HS-5 (cell line): ENCODE data around the gene SLC22A7.
"Not testable (repeated sequence)": the region's sequence is repeated elsewhere in the genome, so short reads cannot be mapped to it uniquely, and the experiment has no call there.

Experiments used
- DNase-seq: peaks from one replicate; pipeline ENCODE4 v3.0.0-alpha.2; 2012; ENCODE audit warnings: low read depth

Gene SLC22A7

DNA sequence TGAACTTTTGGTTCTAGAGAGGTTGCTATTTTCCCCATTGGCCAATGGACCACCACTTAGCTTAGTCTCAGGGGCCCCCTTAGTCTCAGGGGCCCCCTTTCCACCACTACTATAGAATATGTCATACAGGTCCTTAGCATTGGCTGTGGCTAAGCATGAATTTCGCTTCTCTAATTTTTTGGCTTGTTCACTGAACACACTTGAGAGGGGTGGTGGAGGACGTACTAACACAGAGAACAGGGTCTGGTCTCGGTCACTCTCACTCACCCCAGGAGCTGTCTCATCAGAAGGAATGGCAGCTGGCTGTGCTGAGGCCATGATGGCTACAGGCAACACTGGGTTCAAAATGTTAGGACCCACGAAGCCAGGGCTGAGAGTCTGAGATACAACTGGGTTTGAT is 41.1 kb downstream of the SLC22A7 start:
- no peak for DNase-seq

DNA sequence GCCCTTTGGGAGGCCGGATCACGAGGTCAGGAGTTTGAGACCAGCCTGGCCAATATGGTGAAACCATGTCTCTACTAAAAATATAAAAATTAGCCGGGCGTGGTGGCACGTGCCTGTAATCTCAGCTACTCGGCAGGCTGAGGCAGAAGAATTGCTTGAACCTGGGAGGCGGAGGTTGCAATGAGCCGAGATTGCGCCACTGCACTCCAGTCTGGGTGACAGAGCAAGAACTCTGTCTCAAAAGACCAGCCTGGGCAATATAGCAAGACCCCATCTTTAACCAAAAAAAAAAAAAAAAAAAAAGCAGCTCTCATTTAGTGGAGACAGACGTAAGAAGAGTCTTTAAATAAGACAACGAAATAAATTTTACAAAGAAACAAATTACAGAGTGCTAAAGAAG is 48.2 kb downstream of the SLC22A7 start:
- DNase-seq: not testable (repeated sequence)

DNA sequence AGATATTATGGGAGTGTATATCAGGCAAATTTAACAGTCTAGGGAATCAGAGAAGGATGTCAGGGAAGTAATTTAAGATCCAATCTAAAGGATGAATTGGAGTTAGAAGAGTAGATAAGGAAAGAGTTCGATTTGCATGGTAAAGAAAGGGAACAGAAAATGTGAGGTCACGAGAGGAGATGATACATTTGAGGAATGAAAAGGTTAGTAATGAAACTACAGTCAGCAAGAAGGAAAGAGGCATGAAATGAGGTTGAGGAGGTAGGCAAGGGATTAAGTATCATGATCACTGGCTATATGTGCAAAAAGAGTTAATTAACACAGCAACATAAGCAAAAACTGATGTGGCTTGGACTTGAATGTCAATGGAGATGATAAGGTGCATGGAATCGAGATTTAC is 49.0 kb downstream of the SLC22A7 start:
- DNase-seq: no peak

DNA sequence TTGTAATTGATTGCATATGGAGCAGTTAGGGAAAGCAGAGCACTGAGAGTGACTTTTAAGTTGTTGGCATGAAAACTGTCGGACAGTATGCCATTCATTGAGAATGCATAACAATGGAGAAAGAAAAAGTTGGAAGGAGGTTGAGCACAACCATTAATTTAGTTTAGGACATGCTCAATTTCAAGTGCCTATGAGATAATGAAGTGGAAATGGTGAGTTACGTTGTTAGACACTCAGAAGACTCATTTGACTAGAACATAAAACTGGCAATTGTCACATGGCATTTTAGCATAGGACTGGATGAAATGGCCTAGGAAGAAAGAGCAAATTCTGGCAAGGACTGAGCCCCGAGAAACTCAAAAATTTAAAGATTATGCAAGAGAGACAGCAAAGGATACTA is 49.4 kb downstream of the SLC22A7 start:
- no peak for DNase-seq

DNA sequence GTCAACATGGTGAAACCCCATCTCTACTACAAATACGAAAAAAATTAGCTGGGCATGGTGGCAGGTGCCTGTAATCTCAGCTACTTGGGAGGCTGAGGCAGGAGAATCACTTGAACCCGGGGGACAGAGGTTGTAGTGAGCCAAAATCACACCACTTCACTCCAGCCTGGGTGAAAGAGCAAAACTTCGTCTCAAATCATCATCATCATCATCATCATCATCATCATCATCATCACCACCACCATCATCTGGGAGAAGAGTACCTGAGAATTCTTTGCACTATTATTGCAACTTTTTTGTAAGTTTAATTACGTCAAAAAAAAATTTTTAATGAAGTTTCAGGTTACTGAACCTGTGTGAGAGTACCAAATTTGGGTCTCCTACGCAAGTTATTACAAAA is 53.9 kb downstream of the SLC22A7 start:
- not testable (repeated sequence) for DNase-seq
